Stimulated activated CD4-positive, alpha-beta T cell treated with anti-CD3 and anti-CD28 coated beads, TNF-alpha, amount 100 ng/mL, for 48 hours (primary cell): ENCODE data around the gene TCL1B.
"Not testable (repeated sequence)": the region's sequence is repeated elsewhere in the genome, so short reads cannot be mapped to it uniquely, and the experiment has no call there.

Experiments
- DNase-seq, 3 donors: peaks; one replicate each; pipeline ENCODE4 v3.0.0-alpha.2; 2020; ENCODE audit warnings: low read depth in 3 of 3

The TCL1B gene

GRCh38 chr14:95703341-95703740, 17.1 kb downstream of the TCL1B start:
- DNase-seq: no peak

- no peak for DNase-seq
These were observed 17.6 kb downstream of the TCL1B start for GRCh38 chr14:95703805-95704204.

GRCh38 chr14:95705518-95705917, 19.3 kb downstream of the TCL1B start:
- DNase-seq: no peak

- no peak for DNase-seq
These were observed 21.1 kb downstream of the TCL1B start for GRCh38 chr14:95707327-95707726.

GRCh38 chr14:95710106-95710505, 23.9 kb downstream of the TCL1B start:
- no peak for DNase-seq

GRCh38 chr14:95711476-95712176, 25.4 kb downstream of the TCL1B start:
- DNase-seq: no peak

GRCh38 chr14:95712398-95712797, 26.2 kb downstream of the TCL1B start:
- DNase-seq: no peak

- DNase-seq: no peak
These were observed 27.6 kb downstream of the TCL1B start, which contains the start of gene TCL1A for GRCh38 chr14:95713596-95714371. Gene TCL1A, minus strand, starts transcription at chr14:95714125. Its CDS starts 59 bp downstream, at chr14:95714066.

- DNase-seq: no peak
These were observed 36.4 kb downstream of the TCL1B start for GRCh38 chr14:95722525-95723190.

GRCh38 chr14:95725685-95726336, 39.6 kb downstream of the TCL1B start:
- DNase-seq: no peak

GRCh38 chr14:95727056-95727700, 41.0 kb downstream of the TCL1B start:
- no peak for DNase-seq

GRCh38 chr14:95729402-95730028, 43.3 kb downstream of the TCL1B start:
- DNase-seq: not testable (repeated sequence)

GRCh38 chr14:95730126-95730525, 43.9 kb downstream of the TCL1B start:
- DNase-seq: no peak

GRCh38 chr14:95733212-95733611, 47.0 kb downstream of the TCL1B start:
- DNase-seq: no peak

GRCh38 chr14:95739356-95739755, 53.1 kb downstream of the TCL1B start:
- no peak for DNase-seq

GRCh38 chr14:95741038-95741490, 54.8 kb downstream of the TCL1B start:
- no peak for DNase-seq

GRCh38 chr14:95741781-95742180, 55.6 kb downstream of the TCL1B start:
- no peak for DNase-seq
